Neuronal stem cell (in vitro differentiated cells): ENCODE results near the gene EGR1. TPM values are rescaled to one million over a fixed set of nuclear protein-coding genes. Genes with fewer than 3 reads are reported as not detected.

Experiments used
- DNase-seq: peaks from one replicate; pipeline ENCODE4 v3.0.0-alpha.2; 2013; ENCODE audit warnings: low spot score
- H2AFZ ChIP-seq: one replicate; pipeline ENCODE4 v1.6.1; 2013; ENCODE audit warnings: mild to moderate bottlenecking, low read length, inconsistent platforms
- H2AK5ac ChIP-seq: 2 replicates; pipeline ENCODE4 v1.6.1; 2013; ENCODE audit warnings: low read depth, mild to moderate bottlenecking, inconsistent platforms, low read length, moderate library complexity, mixed read lengths
- H2BK120ac ChIP-seq: 2 replicates; pipeline ENCODE4 v1.6.1; 2013; ENCODE audit warnings: low read depth, mild to moderate bottlenecking, inconsistent platforms, low read length, moderate library complexity, mixed read lengths
- H2BK12ac ChIP-seq: one replicate; pipeline ENCODE4 v1.6.1; 2013; ENCODE audit warnings: low read length, inconsistent platforms
- H2BK15ac ChIP-seq: 2 replicates; pipeline ENCODE4 v1.6.1; 2013; ENCODE audit warnings: mild to moderate bottlenecking, low read length, inconsistent platforms, mixed read lengths
- H2BK5ac ChIP-seq: one replicate; pipeline ENCODE4 v1.6.1; 2013; ENCODE audit warnings: inconsistent platforms, mild to moderate bottlenecking, low read length, moderate library complexity
- H3K14ac ChIP-seq: one replicate; pipeline ENCODE4 v1.6.1; 2013; ENCODE audit warnings: low read length, inconsistent platforms
- H3K18ac ChIP-seq: 2 replicates; pipeline ENCODE4 v1.6.1; 2013; ENCODE audit warnings: low read length, inconsistent platforms
- H3K23ac ChIP-seq: 2 replicates; pipeline ENCODE4 v1.6.1; 2013; ENCODE audit warnings: low read depth, mild to moderate bottlenecking, mixed read lengths, low read length, inconsistent platforms; ENCODE audit not compliant: poor library complexity
- H3K27ac ChIP-seq: replicated peaks from 3 replicates; pipeline ENCODE4 v1.5.1; 2013; ENCODE audit warnings: low read length, inconsistent platforms
- H3K27me3 ChIP-seq, 3 experiments: 2 replicates each; pipeline ENCODE4 v1.6.1; 2013; ENCODE audit warnings: low read length in 3 of 3, mild to moderate bottlenecking in 2 of 3, inconsistent platforms in 1 of 3, low read depth in 1 of 3, mixed read lengths in 1 of 3, moderate library complexity in 1 of 3; ENCODE audit not compliant: control insufficient read depth in 3 of 3, insufficient read depth in 3 of 3
- H3K36me3 ChIP-seq, 2 donors: replicated peaks in 1 of 2; 2 replicates each; pipeline ENCODE4 v1.6.1; 2013; ENCODE audit warnings: low read length in 2 of 2; ENCODE audit not compliant: control insufficient read depth in 2 of 2, insufficient read depth in 2 of 2
- H3K4ac ChIP-seq: 2 replicates; pipeline ENCODE4 v1.6.1; 2013; ENCODE audit warnings: inconsistent platforms, mild to moderate bottlenecking, low read length, moderate library complexity
- H3K4me1 ChIP-seq, 2 donors: 1 replicate in 1 of 2; 2 replicates in 1 of 2; pipeline ENCODE4 v1.6.1; 2013; ENCODE audit warnings: low read length in 2 of 2, low read depth in 1 of 2; ENCODE audit not compliant: control insufficient read depth in 2 of 2, insufficient read depth in 1 of 2
- H3K4me2 ChIP-seq: one replicate; pipeline ENCODE4 v1.6.1; 2013; ENCODE audit warnings: mild to moderate bottlenecking, low read length, inconsistent platforms; ENCODE audit not compliant: insufficient read depth, poor library complexity, severe bottlenecking
- H3K4me3 ChIP-seq, 2 donors: 2 replicates each; pipeline ENCODE4 v1.5.1; 2013; ENCODE audit warnings: low read length in 2 of 2, mild to moderate bottlenecking in 2 of 2, inconsistent platforms in 1 of 2, moderate library complexity in 1 of 2
- H3K79me1 ChIP-seq: one replicate; pipeline ENCODE4 v1.6.1; 2013; ENCODE audit warnings: low read depth, mild to moderate bottlenecking, inconsistent platforms, low read length, moderate library complexity
- H3K9ac ChIP-seq: one replicate; pipeline ENCODE4 v1.6.1; 2013; ENCODE audit warnings: mild to moderate bottlenecking, low read depth, low read length, inconsistent platforms; ENCODE audit not compliant: poor library complexity
- H3K9me3 ChIP-seq, 2 donors: replicated peaks in 1 of 2; 2 replicates each; pipeline versions ENCODE3 to v1.6.1; 2013; ENCODE audit warnings: low read length in 2 of 2, mild to moderate bottlenecking in 2 of 2, inconsistent platforms in 1 of 2, low read depth in 1 of 2, mixed read lengths in 1 of 2, moderate library complexity in 1 of 2; ENCODE audit not compliant: control insufficient read depth in 2 of 2, insufficient read depth in 1 of 2
- H4K8ac ChIP-seq: one replicate; pipeline ENCODE4 v1.6.1; 2013; ENCODE audit warnings: low read depth, mild to moderate bottlenecking, inconsistent platforms, low read length, moderate library complexity
- H4K91ac ChIP-seq: one replicate; pipeline ENCODE4 v1.6.1; 2013; ENCODE audit warnings: low read length, low read depth, mild to moderate bottlenecking, inconsistent platforms; ENCODE audit not compliant: poor library complexity
- WGBS, 2 donors: extraction: QIAGEN DNeasy Blood & Tissue Kit; methylation state at CpG; one replicate each; pipeline ENCODE4 v1.1.7; 2013; ENCODE audit warnings: missing lambda C conversion rate in 2 of 2, mixed read lengths in 1 of 2; ENCODE audit not compliant: insufficient read length in 2 of 2, insufficient replicate concordance in 1 of 2; ENCODE audit errors: extremely low coverage in 2 of 2; 5-methylcytosine and 5-hydroxymethylcytosine counted together
- polyA plus RNA-seq, 2 experiments: library from polyadenylated mRNA; stranded (reverse); fragments of 200-250 nt; gene quantifications; one replicate each; pipeline ENCODE4 v1.2.3, GENCODE V29; 2013

Gene EGR1
- 131 TPM for polyA plus RNA-seq (2013, experiment 1 of 2)
- 132 TPM for polyA plus RNA-seq (2013, experiment 2 of 2)

- Histone ChIP-seq H3K4ac (no peak within 1 kb of the TSS), H2AFZ (peak within 1 kb of the TSS; percentile 100), H4K91ac (peak within 1 kb of the TSS; percentile 81), H3K9ac (peak within 1 kb of the TSS; percentile 97), H2AK5ac (no peak within 1 kb of the TSS), H3K27ac (peak within 1 kb of the TSS; percentile 87), H3K4me1 (peaks cover 15 to 30% of the 10 kb centered on the region in 2 donors), H2BK15ac (peak within 1 kb of the TSS; percentile 93), H3K14ac (peak within 1 kb of the TSS; percentile 91), H3K79me1 (peaks cover 13% of the 10 kb centered on the region), H2BK12ac (peak within 1 kb of the TSS; percentile 6), H3K27me3 (peaks cover 0 to 17% (median 2%) of the 10 kb centered on the region in 3 experiments), H2BK120ac (no peak within 1 kb of the TSS), H2BK5ac (peak within 1 kb of the TSS; percentile 96), H3K4me3 (peak within 1 kb of the TSS; percentile 89 to 95), H4K8ac (no peak within 1 kb of the TSS), H3K4me2 (peak within 1 kb of the TSS; percentile 99), H3K23ac (peak within 1 kb of the TSS; percentile 94), H3K9me3 (no peaks in the 10 kb centered on the region), H3K36me3 (peaks cover 15 to 31% of the 10 kb centered on the region in 2 donors), H3K18ac (peak within 1 kb of the TSS; percentile 100)
- DNase-seq, result peak; percentile 97
- no CpG with 5 or more reads among the region's 85 CpGs for WGBS, 2 donors
Measured at GRCh38 chr5:138465261-138466124, at the start of gene EGR1. Gene EGR1, plus strand, starts transcription at chr5:138465479. Its CDS starts 283 bp downstream, at chr5:138465762.

GRCh38 chr5:138418444-138418843, 46.8 kb upstream of the EGR1 start:
- Histone ChIP-seq H3K18ac (no peak overlapping the region), H3K27me3 (no peaks in the 10 kb centered on the region), H2BK5ac (no peak overlapping the region), H3K4ac (no peak overlapping the region), H3K4me3 (no peak overlapping the region), H3K14ac (no peak overlapping the region), H2BK15ac (no peak overlapping the region), H3K4me2 (no peak overlapping the region), H3K9ac (no peak overlapping the region), H2AFZ (no peak overlapping the region), H3K79me1 (no peaks in the 10 kb centered on the region), H4K91ac (no peak overlapping the region), H2AK5ac (no peak overlapping the region), H4K8ac (no peak overlapping the region), H3K4me1 (no peaks in the 10 kb centered on the region), H2BK12ac (no peak overlapping the region), H3K27ac (no peak overlapping the region), H3K23ac (no peak overlapping the region), H2BK120ac (no peak overlapping the region), H3K9me3 (no peaks in the 10 kb centered on the region), H3K36me3 (peaks cover 38 to 96% of the 10 kb centered on the region in 2 donors)
- no peak for DNase-seq
- no CpG with 5 or more reads among the region's 2 CpGs for WGBS, 2 donors

GRCh38 chr5:138425079-138425478, 40.2 kb upstream of the EGR1 start:
- Histone ChIP-seq H4K8ac (no peak overlapping the region), H3K4me3 (no peak overlapping the region), H2BK15ac (no peak overlapping the region), H3K4ac (no peak overlapping the region), H3K18ac (no peak overlapping the region), H3K4me1 (no peaks in the 10 kb centered on the region), H2AFZ (no peak overlapping the region), H4K91ac (no peak overlapping the region), H3K27ac (no peak overlapping the region), H3K9ac (no peak overlapping the region), H3K4me2 (no peak overlapping the region), H2BK120ac (no peak overlapping the region), H2AK5ac (no peak overlapping the region), H3K9me3 (no peaks in the 10 kb centered on the region), H2BK5ac (no peak overlapping the region), H3K14ac (no peak overlapping the region), H3K27me3 (no peaks in the 10 kb centered on the region), H2BK12ac (no peak overlapping the region), H3K79me1 (no peaks in the 10 kb centered on the region), H3K36me3 (peaks cover 46 to 97% of the 10 kb centered on the region in 2 donors), H3K23ac (no peak overlapping the region)
- no peak for DNase-seq
- no CpG with 5 or more reads among the region's 1 CpG for WGBS, 2 donors

GRCh38 chr5:138435943-138436342, 29.3 kb upstream of the EGR1 start:
- no peak for DNase-seq
- Histone ChIP-seq H4K91ac (no peak overlapping the region), H3K4me2 (no peak overlapping the region), H3K27ac (no peak overlapping the region), H3K27me3 (no peaks in the 10 kb centered on the region), H2BK120ac (no peak overlapping the region), H3K4me3 (no peak overlapping the region), H4K8ac (no peak overlapping the region), H2BK12ac (no peak overlapping the region), H3K79me1 (no peaks in the 10 kb centered on the region), H3K4me1 (peaks cover 14 to 26% of the 10 kb centered on the region in 2 donors), H3K4ac (no peak overlapping the region), H3K9ac (no peak overlapping the region), H2BK15ac (no peak overlapping the region), H3K18ac (no peak overlapping the region), H3K14ac (no peak overlapping the region), H2AK5ac (no peak overlapping the region), H2BK5ac (no peak overlapping the region), H3K9me3 (no peaks in the 10 kb centered on the region), H3K36me3 (peaks cover 28 to 70% of the 10 kb centered on the region in 2 donors), H2AFZ (no peak overlapping the region), H3K23ac (no peak overlapping the region)
- WGBS, 2 donors, result no CpG with 5 or more reads among the region's 5 CpGs
